Measurements from ENCODE around the gene HOXA9.

GRCh38 chr7:27169658-27170425 lies 4.5 kb upstream of the HOXA9 start:
- no peak for TF ChIP-seq POLR2A (IDR thresholded peaks at IDR 0.05)
- TF ChIP-seq, protein P1, sequence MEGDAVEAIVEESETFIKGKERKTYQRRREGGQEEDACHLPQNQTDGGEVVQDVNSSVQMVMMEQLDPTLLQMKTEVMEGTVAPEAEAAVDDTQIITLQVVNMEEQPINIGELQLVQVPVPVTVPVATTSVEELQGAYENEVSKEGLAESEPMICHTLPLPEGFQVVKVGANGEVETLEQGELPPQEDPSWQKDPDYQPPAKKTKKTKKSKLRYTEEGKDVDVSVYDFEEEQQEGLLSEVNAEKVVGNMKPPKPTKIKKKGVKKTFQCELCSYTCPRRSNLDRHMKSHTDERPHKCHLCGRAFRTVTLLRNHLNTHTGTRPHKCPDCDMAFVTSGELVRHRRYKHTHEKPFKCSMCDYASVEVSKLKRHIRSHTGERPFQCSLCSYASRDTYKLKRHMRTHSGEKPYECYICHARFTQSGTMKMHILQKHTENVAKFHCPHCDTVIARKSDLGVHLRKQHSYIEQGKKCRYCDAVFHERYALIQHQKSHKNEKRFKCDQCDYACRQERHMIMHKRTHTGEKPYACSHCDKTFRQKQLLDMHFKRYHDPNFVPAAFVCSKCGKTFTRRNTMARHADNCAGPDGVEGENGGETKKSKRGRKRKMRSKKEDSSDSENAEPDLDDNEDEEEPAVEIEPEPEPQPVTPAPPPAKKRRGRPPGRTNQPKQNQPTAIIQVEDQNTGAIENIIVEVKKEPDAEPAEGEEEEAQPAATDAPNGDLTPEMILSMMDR (IDR thresholded peaks at IDR 0.05): no peak
- TF ChIP-seq EP300 (IDR thresholded peaks at IDR 0.05): no peak

Measured in stomach (tissue), 4 donors.